GM12878 (cell line): ENCODE data around the gene NKAIN4. TPM values are rescaled to one million over a fixed set of nuclear protein-coding genes. Genes with fewer than 3 reads are reported as not detected.

ENCODE experiments used
- BHLHE40 ChIP-seq, 2 experiments: fragments of 450-650 bp in 1 of 2; IDR thresholded peaks; 2 replicates each; pipeline ENCODE4 v1.6.1; 2011 to 2017; ENCODE audit warnings: low read depth in 2 of 2, borderline replicate concordance in 1 of 2, improper control_type of control experiment in 1 of 2, low read length in 1 of 2, mild to moderate bottlenecking in 1 of 2
- CREB1 ChIP-seq: IDR thresholded peaks from 2 replicates; pipeline ENCODE4 v1.6.1; 2012; ENCODE audit warnings: low read depth, mild to moderate bottlenecking, inconsistent platforms
- DPF2 ChIP-seq: fragments of 450-650 bp; IDR thresholded peaks from 2 replicates; pipeline ENCODE4 v1.6.1; 2017; ENCODE audit warnings: mild to moderate bottlenecking
- EED ChIP-seq: sonication (generic); IDR thresholded peaks from 2 replicates; pipeline ENCODE4 v1.6.1; 2016; ENCODE audit warnings: antibody characterized with exemption, low read depth
- ESRRA ChIP-seq: IDR thresholded peaks from 2 replicates; pipeline ENCODE4 v1.6.1; 2012; ENCODE audit warnings: mild to moderate bottlenecking, low read length, improper control_type of control experiment
- ETV6 ChIP-seq, 2 experiments: fragments of 450-650 bp in 1 of 2; IDR thresholded peaks in 1 of 2; conservative IDR thresholded peaks in 1 of 2; 2 replicates each; pipeline ENCODE4 v1.6.1; 2014; ENCODE audit warnings: antibody characterized with exemption in 1 of 2, borderline replicate concordance in 1 of 2, low read depth in 1 of 2, mild to moderate bottlenecking in 1 of 2, moderate library complexity in 1 of 2
- HCFC1 ChIP-seq: fragments of 150-350 bp; IDR thresholded peaks from 2 replicates; pipeline ENCODE4 v1.6.1; 2014; ENCODE audit warnings: low read length
- LARP7 ChIP-seq: fragments of 450-650 bp; IDR thresholded peaks from 2 replicates; pipeline ENCODE4 v1.6.1; 2017; ENCODE audit warnings: mild to moderate bottlenecking
- MXI1 ChIP-seq: fragments of 150-350 bp; IDR thresholded peaks from 2 replicates; pipeline ENCODE4 v1.6.1; 2011; ENCODE audit warnings: low read depth, mild to moderate bottlenecking, inconsistent platforms, low read length, improper control_type of control experiment
- NR2C1 ChIP-seq: fragments of 450-650 bp; IDR thresholded peaks from 2 replicates; pipeline ENCODE4 v1.6.1; 2017; ENCODE audit warnings: antibody characterized with exemption, mild to moderate bottlenecking, moderate library complexity
- NRF1 ChIP-seq: conservative IDR thresholded peaks from 2 replicates; pipeline ENCODE4 v1.6.1; 2011; ENCODE audit warnings: mild to moderate bottlenecking, low read depth, low read length, improper control_type of control experiment
- POU2F2 ChIP-seq: IDR thresholded peaks from 3 replicates; pipeline ENCODE4 v1.6.1; 2011; ENCODE audit warnings: low read depth, mild to moderate bottlenecking, low read length, borderline replicate concordance
- RAD51 ChIP-seq: fragments of 450-650 bp; IDR thresholded peaks from 2 replicates; pipeline ENCODE4 v1.6.1; 2016; ENCODE audit warnings: moderate library complexity, mild to moderate bottlenecking, inconsistent platforms
- RB1 ChIP-seq: fragments of 450-650 bp; formaldehyde crosslinking; IDR thresholded peaks from 2 replicates; pipeline ENCODE4 v1.6.1; 2017; ENCODE audit warnings: mild to moderate bottlenecking, borderline replicate concordance
- RUNX3 ChIP-seq: IDR thresholded peaks from 2 replicates; pipeline ENCODE4 v1.6.1; 2012; ENCODE audit warnings: low read length, inconsistent platforms
- SMAD1 ChIP-seq: fragments of 450-650 bp; IDR thresholded peaks from 2 replicates; pipeline ENCODE4 v1.6.1; 2018; ENCODE audit warnings: mild to moderate bottlenecking, low read depth; ENCODE audit not compliant: partially characterized antibody
- SP1 ChIP-seq: IDR thresholded peaks from one replicate; pipeline ENCODE4 v1.6.1; 2011; ENCODE audit warnings: low read depth, low read length
- SPI1 ChIP-seq: IDR thresholded peaks from 2 replicates; pipeline ENCODE4 v1.6.1; 2011; ENCODE audit warnings: low read depth, mild to moderate bottlenecking, low read length, moderate library complexity, borderline replicate concordance; ENCODE audit not compliant: insufficient read depth
- SREBF2 ChIP-seq: IDR thresholded peaks from 2 replicates; pipeline ENCODE4 v1.6.1; 2012; ENCODE audit warnings: mild to moderate bottlenecking, low read length
- TCF12 ChIP-seq: IDR thresholded peaks from 2 replicates; pipeline ENCODE4 v1.6.1; 2011; ENCODE audit warnings: low read depth, mild to moderate bottlenecking, low read length
- YY1 ChIP-seq: IDR thresholded peaks from 2 replicates; pipeline ENCODE4 v1.6.1; 2011; ENCODE audit warnings: low read depth, mild to moderate bottlenecking, low read length
- ZBED1 ChIP-seq: IDR thresholded peaks from 2 replicates; pipeline ENCODE4 v1.6.1; 2016; ENCODE audit warnings: borderline replicate concordance
- ZNF384 ChIP-seq: IDR thresholded peaks from 2 replicates; pipeline ENCODE4 v1.6.1; 2012; ENCODE audit warnings: low read depth, mild to moderate bottlenecking, low read length, improper control_type of control experiment, borderline replicate concordance
- ZNF622 ChIP-seq: fragments of 450-650 bp; IDR thresholded peaks from 2 replicates; pipeline ENCODE4 v1.6.1; 2017; ENCODE audit warnings: mild to moderate bottlenecking, inconsistent platforms
- polyA plus RNA-seq, 11 experiments: library from polyadenylated mRNA; depleted of rRNA in 4 of 11; unstranded in 6 of 11; stranded (reverse) in 5 of 11; fragments of >200 nt; fragmentation: Nextera tagmentation in 4 of 11; fragmentation: Illumina TruSeq in 1 of 11; extraction: Ambion mirVana in 4 of 11; extraction: Trizol in 1 of 11; gene quantifications; 1 replicate in 1 of 11; 2 replicates in 10 of 11; pipeline versions ENCODE4 v1.2.1 to v1.2.3, GENCODE V29; 2011 to 2016; ENCODE audit warnings: inconsistent platforms in 2 of 11, missing spikeins in 2 of 11, low read depth in 1 of 11
- total RNA-seq, 4 experiments: library from RNA; depleted of rRNA in 3 of 4; stranded (reverse); fragments of >200 nt in 3 of 4; fragmentation: Illumina TruSeq in 1 of 4; extraction: Trizol in 1 of 4; gene quantifications; 2 replicates each; pipeline versions ENCODE4 v1.2.1 to v1.2.3, GENCODE V29; 2013 to 2021
- TF ChIP-seq, protein P1 (sequence below): fragments of 450-650 bp; IDR thresholded peaks from 2 replicates; pipeline ENCODE4 v1.6.1; 2017; ENCODE audit warnings: mild to moderate bottlenecking, moderate library complexity
- TF ChIP-seq, protein P2 (sequence below): IDR thresholded peaks from 2 replicates; pipeline ENCODE4 v1.6.1; 2011; ENCODE audit warnings: borderline replicate concordance, low read depth, mild to moderate bottlenecking, moderate library complexity, mixed read lengths, low read length; ENCODE audit not compliant: insufficient read depth; ENCODE audit errors: extremely low read length

NKAIN4 gene
- total and polyA plus RNA-seq, 10 of the 15 experiments (the other 5 are each of a cell fraction or from before 2014, with no cell fraction given): 0.11 TPM; not detected in 9

DNA sequence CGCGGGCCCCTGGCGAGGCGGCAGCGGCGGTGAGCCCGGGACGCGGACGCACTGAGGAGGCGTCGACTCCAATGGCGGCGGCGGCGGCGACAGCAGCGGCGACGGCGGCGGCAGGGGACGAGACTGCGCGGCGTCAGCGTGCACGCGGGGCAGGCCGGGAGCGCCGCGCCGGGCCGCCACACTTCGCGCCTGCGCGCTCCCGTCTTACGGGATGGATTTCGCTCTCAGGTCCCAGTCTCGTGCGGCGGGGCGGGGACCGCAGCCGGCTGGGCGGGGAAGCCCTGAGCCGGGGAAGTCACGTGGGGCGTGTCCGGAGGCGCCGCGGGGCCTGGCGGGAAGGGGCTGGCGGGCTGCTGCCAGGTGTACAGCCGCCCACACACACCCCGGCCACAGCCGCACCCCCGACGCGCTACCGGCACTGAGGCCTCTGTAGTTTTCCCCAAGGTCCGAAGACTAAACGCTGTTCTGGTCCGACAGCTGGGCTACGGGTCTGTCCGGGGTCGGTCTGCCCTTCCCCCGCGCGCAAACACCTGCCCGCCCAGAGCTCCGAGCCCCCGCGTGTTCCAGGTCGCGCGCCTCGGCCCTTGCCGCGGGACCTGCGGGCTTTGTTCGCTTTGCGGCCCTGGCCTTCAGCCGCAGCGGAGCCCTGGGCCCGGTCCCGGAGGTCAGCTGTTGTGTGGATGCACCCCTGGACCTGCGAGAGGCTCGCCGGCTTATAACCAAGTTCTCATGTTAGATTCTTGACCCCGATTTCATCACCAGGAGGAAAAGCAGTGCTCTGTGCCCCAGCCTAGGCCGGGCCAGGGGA lies 38.0 kb downstream of the NKAIN4 start, which contains the start of gene YTHDF1 (continued):
- TF ChIP-seq SPI1: no peak
- no peak for TF ChIP-seq ETV6 (conservative IDR thresholded peaks at IDR 0.05 in 1 of 2, IDR thresholded peaks at IDR 0.05 in 1 of 2; ENCODE audit: borderline replicate concordance in 1 of 2, low read depth in 1 of 2)
- peak; percentile 65; the same call in 1 of the 2 replicates for TF ChIP-seq CREB1
- no peak for TF ChIP-seq ESRRA
- TF ChIP-seq SREBF2: peak; percentile 83
- peak; percentile 90 for TF ChIP-seq RAD51
- TF ChIP-seq LARP7: peak; percentile 42; the same call in 1 of the 2 replicates
- TF ChIP-seq TCF12: peak; percentile 94
- peak; percentile 94 for TF ChIP-seq YY1
- no peak for TF ChIP-seq ZNF622
- no peak for TF ChIP-seq ZBED1
- TF ChIP-seq HCFC1: peak; percentile 67
- TF ChIP-seq, protein P1, sequence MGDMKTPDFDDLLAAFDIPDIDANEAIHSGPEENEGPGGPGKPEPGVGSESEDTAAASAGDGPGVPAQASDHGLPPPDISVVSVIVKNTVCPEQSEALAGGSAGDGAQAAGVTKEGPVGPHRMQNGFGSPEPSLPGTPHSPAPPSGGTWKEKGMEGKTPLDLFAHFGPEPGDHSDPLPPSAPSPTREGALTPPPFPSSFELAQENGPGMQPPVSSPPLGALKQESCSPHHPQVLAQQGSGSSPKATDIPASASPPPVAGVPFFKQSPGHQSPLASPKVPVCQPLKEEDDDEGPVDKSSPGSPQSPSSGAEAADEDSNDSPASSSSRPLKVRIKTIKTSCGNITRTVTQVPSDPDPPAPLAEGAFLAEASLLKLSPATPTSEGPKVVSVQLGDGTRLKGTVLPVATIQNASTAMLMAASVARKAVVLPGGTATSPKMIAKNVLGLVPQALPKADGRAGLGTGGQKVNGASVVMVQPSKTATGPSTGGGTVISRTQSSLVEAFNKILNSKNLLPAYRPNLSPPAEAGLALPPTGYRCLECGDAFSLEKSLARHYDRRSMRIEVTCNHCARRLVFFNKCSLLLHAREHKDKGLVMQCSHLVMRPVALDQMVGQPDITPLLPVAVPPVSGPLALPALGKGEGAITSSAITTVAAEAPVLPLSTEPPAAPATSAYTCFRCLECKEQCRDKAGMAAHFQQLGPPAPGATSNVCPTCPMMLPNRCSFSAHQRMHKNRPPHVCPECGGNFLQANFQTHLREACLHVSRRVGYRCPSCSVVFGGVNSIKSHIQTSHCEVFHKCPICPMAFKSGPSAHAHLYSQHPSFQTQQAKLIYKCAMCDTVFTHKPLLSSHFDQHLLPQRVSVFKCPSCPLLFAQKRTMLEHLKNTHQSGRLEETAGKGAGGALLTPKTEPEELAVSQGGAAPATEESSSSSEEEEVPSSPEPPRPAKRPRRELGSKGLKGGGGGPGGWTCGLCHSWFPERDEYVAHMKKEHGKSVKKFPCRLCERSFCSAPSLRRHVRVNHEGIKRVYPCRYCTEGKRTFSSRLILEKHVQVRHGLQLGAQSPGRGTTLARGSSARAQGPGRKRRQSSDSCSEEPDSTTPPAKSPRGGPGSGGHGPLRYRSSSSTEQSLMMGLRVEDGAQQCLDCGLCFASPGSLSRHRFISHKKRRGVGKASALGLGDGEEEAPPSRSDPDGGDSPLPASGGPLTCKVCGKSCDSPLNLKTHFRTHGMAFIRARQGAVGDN: peak; percentile 88
- no peak for TF ChIP-seq ZNF384
- no peak for TF ChIP-seq SP1
- TF ChIP-seq, protein P2, sequence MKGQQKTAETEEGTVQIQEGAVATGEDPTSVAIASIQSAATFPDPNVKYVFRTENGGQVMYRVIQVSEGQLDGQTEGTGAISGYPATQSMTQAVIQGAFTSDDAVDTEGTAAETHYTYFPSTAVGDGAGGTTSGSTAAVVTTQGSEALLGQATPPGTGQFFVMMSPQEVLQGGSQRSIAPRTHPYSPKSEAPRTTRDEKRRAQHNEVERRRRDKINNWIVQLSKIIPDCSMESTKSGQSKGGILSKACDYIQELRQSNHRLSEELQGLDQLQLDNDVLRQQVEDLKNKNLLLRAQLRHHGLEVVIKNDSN: peak; percentile 96
- TF ChIP-seq POU2F2: 0 out of 3 replicates have a peak, but pooled peaks have one; percentile 8
- TF ChIP-seq MXI1: peak; percentile 100
- TF ChIP-seq RUNX3: peak; percentile 75
- TF ChIP-seq SMAD1: no peak
- TF ChIP-seq NRF1: peak; percentile 49
- TF ChIP-seq RB1: peak; percentile 94; the same call in 1 of the 2 replicates
- 0 out of 2 replicates have a peak, but pooled peaks have one; percentile 36 for TF ChIP-seq NR2C1
- no peak for TF ChIP-seq EED
- TF ChIP-seq BHLHE40 (IDR thresholded peaks at IDR 0.05; ENCODE audit: borderline replicate concordance in 1 of 2, low read depth in 2 of 2, low read length in 1 of 2): peak; percentile 98 to 99
- peak; percentile 92 for TF ChIP-seq DPF2
